Ramos (cell line): Measurements from ENCODE around the gene CARD18.

Experiments used
- in situ Hi-C: fragments of 300-500 bp; cut with MboI; formaldehyde crosslinking; loops from one replicate; pipeline ENCODE4 v1.14.3; 2022; ENCODE audit warnings: low sequenced_read_pairs; ENCODE audit not compliant: unreplicated experiment

CARD18 gene

GRCh38 chr11:105092256-105093239 lies 47.0 kb downstream of the CARD18 start:
- in situ Hi-C loops: no loop called here
